Esophagus squamous epithelium (tissue), 4 donors: ENCODE measurements around the gene PTPRG.

Experiments
- CTCF ChIP-seq, 6 experiments: fragments of 450-650 bp in 4 of 6; fragments of 200-600 bp in 2 of 6; sonication (generic) in 2 of 6; IDR thresholded peaks; one replicate each; pipeline ENCODE4 v1.5.1; 2016 to 2019; ENCODE audit warnings: antibody characterized with exemption in 6 of 6, mild to moderate bottlenecking in 4 of 6, moderate library complexity in 4 of 6
- POLR2A ChIP-seq, 4 donors: fragments of 450-650 bp; IDR thresholded peaks; one replicate each; pipeline ENCODE4 v1.6.1; 2017; ENCODE audit warnings: antibody characterized with exemption in 4 of 4, mild to moderate bottlenecking in 4 of 4, moderate library complexity in 3 of 4

GRCh38 chr3:61618231-61618630 is 56.9 kb downstream of the PTPRG start:
- TF ChIP-seq CTCF (IDR thresholded peaks at IDR 0.05) (no peak), POLR2A (IDR thresholded peaks at IDR 0.05) (no peak)
